GM18861 (cell line): ENCODE data around the gene RFNG.

ENCODE experiments used
- ATAC-seq: cut with Tn5 transposase; IDR thresholded peaks from one replicate; pipeline ENCODE4 v1.9.1; 2021; ENCODE audit not compliant: unreplicated experiment

Gene RFNG, protein sequence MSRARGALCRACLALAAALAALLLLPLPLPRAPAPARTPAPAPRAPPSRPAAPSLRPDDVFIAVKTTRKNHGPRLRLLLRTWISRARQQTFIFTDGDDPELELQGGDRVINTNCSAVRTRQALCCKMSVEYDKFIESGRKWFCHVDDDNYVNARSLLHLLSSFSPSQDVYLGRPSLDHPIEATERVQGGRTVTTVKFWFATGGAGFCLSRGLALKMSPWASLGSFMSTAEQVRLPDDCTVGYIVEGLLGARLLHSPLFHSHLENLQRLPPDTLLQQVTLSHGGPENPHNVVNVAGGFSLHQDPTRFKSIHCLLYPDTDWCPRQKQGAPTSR

GRCh38 chr17:82051776-82052637 lies at the start of gene RFNG, which contains the start of gene GPS1:
TSS of gene RFNG (minus strand) at chr17:82051811. CDS start at chr17:82051766, 45 bp downstream.
TSS of gene GPS1 (plus strand) at chr17:82051898. CDS start at chr17:82051932, 34 bp downstream.
- ATAC-seq = no peak

- no peak for ATAC-seq
These were observed 49.7 kb upstream of the RFNG start for GRCh38 chr17:82101301-82101715.

- no peak for ATAC-seq
These were observed 49.1 kb upstream of the RFNG start for GRCh38 chr17:82100502-82101298.

- peak; percentile 4 for ATAC-seq
These were observed 47.5 kb upstream of the RFNG start for GRCh38 chr17:82098939-82099763.

DNA sequence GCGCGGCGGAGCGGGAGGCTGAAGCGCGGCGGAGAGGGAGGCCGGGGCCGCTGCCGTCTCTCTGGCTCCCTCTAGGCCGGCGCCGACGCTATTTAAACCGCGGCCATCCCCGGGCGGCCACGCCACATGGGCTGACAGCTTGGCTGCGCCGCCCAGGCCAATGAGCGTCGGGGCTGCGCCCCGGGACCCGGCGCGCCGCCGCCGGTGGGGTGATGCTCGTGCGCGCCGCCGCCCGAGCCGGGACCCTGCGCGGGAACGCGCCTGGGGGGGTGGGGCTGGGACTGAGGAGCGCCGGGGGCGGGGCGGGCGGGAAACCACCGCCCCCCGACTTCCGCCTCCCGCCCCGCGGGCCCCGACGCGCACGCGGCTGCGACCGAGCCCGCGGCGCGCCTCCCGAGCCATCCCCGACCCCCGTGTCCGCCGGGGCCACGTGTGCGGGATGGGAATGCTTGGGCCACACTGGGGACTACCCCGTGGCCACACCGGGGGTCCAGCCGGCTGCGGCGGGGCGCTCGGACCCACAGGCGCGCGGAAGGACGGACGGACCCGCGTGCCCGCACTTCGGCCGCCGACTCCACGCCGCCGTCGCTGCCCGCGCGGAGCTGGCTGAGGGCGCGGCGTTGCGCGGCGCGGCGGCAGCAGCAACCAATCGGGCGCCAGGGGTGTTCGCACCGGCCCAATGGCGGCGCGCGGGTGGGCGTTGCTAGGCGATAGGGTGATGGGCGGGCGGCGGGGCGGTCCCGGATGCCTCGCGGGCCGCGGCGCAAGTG lies 46.7 kb upstream of the RFNG start, which contains the start of gene FASN:
Gene FASN, minus strand, starts transcription at position 68 of the 770 bp plus-strand sequence. CDS start 1,791 bp downstream, outside the sequence.
- peak; percentile 59 for ATAC-seq

GRCh38 chr17:82097919-82098168 lies 46.2 kb upstream of the RFNG start:
- peak; percentile 6 for ATAC-seq

- ATAC-seq = no peak
These were observed 45.7 kb upstream of the RFNG start for GRCh38 chr17:82097184-82097918.

GRCh38 chr17:82096709-82097183 lies 45.1 kb upstream of the RFNG start:
- no peak for ATAC-seq

DNA sequence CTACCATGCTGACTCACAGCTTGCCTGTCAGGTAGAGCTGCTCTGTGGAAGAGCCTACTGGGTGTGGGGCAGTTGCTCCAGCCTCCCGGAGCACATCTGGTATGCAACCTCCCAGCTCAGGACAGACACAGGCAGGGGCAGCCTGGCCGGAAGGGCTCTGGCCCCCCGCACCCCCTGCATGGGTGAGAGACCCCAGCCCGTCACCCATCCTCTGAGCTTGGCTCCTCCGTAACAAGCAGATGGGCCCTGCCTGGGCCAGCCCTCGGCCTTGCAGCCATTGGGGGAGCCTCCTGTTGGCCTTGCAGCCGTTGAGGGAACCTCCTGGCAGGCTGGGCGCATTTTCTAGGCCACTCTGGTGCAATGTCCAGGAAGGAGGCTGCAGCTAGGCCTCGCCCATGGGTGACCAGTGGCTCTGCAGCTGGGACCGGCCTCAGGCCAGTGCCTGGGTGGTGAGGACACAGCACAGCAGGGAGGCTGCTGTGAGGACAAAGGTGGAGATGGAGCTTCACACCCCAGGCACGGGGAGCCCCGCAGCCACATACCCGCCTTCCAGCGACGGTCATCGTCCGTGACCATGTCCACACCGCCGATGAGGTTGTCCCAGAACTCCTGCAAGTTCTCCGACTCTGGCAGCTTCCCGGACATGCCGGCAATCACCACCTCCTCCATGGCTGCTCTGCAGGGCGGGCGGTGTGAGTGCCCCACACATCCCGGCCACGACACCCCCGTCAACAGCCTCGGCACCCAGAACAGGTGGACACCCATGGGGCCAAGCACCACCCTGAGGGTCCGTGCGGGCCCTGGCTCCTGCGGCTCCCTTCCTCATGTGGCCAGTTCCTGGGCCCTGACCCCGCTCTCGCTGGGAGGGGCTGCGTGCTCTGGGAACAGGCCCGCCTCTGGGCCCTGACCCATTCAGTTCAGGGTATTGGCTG lies 44.4 kb upstream of the RFNG start:
- no peak for ATAC-seq

- no peak for ATAC-seq
These were observed 43.5 kb upstream of the RFNG start for GRCh38 chr17:82094931-82095776.

GRCh38 chr17:82092995-82093751 lies 41.6 kb upstream of the RFNG start:
- ATAC-seq = no peak

GRCh38 chr17:82092628-82092994 lies 41.0 kb upstream of the RFNG start:
- ATAC-seq = no peak

DNA sequence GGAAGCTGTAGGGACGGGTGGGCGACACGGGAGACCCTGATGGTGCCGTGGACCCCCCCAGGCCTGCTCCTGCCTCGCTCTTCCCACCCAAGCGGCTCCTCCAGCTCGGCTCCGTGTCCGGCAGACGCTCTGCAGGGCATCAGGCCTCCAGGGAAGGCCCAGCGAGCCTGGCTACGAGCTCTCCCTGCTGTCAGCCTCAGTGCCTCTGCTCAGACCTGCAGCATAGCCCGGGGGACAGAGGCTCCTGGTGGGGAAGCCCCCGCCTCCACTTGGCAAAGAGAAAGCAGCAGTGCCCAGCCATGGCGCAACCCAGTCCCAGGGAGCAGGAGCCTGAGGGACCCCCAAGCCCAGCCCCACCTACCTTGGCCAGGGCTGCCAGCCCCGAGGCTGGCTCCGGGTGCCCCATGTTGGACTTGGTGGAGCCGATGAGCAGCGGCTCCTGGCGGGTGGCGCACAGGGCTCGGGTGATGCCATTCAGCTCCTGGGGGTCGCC lies 40.5 kb upstream of the RFNG start:
- ATAC-seq = no peak

DNA sequence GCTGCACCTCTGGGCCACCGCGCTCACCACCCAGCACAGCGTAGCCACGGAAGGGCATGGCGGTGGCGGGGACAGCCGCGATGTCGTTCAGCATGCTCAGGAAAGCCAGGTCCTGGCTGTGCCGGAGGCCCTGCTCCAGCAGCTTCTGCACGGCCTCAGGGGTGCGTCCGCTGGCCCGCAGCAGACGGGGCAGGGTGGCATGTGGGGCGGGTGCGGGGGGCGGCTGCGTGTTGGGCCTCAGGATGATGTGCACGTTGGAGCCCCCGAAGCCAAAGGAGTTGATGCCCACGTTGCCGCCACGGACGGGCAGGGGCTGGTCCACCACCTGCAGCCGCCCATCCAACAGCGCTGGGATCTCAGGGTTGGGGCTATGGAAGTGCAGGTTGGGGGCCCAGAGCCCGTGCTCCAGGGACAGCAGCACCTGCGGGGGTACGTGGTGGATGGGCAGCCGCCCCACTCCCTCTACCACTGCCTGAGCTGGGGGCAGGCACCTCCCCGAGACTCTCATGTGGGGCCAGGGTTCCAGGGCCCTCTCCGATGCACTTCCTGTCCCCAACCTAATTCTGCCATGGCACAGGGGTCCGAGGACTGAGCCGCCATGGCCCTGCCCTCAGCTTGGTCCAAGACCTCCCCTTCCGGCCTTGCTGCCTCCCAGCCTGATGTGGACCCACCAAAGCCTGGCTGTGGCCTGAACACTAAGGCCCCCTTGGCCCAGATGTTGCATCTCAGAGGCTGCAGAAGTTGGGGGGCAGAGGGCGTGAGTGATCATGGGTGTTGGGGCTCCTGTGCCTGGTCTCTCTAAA lies 39.9 kb upstream of the RFNG start:
- no peak for ATAC-seq

GRCh38 chr17:82090549-82091263 lies 39.1 kb upstream of the RFNG start:
- ATAC-seq = no peak
